ENCODE data around the gene HEATR9. TPM values are rescaled to one million over a fixed set of nuclear protein-coding genes. Genes with fewer than 3 reads are reported as not detected.

The HEATR9 gene
- total RNA-seq, 1 experiment from 2014 or later: not detected

DNA sequence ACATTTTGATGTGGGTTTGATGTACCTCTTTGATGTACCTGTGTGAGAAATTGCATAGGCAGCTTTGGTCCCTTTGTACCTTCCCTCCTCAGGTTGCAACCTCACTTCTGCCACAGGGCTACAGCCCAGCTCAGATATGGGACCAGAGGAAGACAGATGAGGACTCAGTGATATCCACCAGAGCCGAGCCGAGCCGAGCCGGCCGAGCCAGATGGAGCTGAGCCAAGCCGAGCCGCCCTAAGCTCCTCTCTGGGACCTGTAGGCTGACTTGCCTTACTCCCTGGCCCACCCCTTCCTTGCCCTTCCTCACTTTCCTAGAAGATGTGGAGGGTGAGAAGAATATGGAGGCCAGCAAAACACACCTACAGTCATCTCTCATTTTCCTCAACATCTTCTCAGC is 3.8 kb downstream of the HEATR9 start:
- H3K9me2 ChIP-seq (ENCODE audit: insufficient read depth): no peaks in the 10 kb centered on the region
- no peak overlapping the region for H2AFZ ChIP-seq (ENCODE audit: low read depth, low read length, poor library complexity, severe bottlenecking)
- H3K27ac ChIP-seq (ENCODE audit: low read depth, low read length): no peak overlapping the region
- ChIA-PET POLR2A (no interaction called here), CTCF (no interaction called here), RAD21 (ENCODE audit: low non-redundant PET in 1 of 2, low total read pairs in 2 of 2, uncharacterized antibody in 2 of 2, unreplicated experiment in 2 of 2) (no interaction called here)
- no peak for TF ChIP-seq CBX3 (IDR thresholded peaks at IDR 0.05; ENCODE audit: low read depth)
- TF ChIP-seq ZFX (IDR thresholded peaks at IDR 0.05): no peak
- TF ChIP-seq, protein P1, sequence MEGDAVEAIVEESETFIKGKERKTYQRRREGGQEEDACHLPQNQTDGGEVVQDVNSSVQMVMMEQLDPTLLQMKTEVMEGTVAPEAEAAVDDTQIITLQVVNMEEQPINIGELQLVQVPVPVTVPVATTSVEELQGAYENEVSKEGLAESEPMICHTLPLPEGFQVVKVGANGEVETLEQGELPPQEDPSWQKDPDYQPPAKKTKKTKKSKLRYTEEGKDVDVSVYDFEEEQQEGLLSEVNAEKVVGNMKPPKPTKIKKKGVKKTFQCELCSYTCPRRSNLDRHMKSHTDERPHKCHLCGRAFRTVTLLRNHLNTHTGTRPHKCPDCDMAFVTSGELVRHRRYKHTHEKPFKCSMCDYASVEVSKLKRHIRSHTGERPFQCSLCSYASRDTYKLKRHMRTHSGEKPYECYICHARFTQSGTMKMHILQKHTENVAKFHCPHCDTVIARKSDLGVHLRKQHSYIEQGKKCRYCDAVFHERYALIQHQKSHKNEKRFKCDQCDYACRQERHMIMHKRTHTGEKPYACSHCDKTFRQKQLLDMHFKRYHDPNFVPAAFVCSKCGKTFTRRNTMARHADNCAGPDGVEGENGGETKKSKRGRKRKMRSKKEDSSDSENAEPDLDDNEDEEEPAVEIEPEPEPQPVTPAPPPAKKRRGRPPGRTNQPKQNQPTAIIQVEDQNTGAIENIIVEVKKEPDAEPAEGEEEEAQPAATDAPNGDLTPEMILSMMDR (IDR thresholded peaks at IDR 0.05 in 2 of 3, conservative IDR thresholded peaks at IDR 0.05 in 1 of 3; ENCODE audit: borderline replicate concordance in 1 of 3, insufficient read depth in 1 of 3, low read depth in 2 of 3, low read length in 2 of 3): no peak
- TF ChIP-seq POLR2A (IDR thresholded peaks at IDR 0.05; ENCODE audit: borderline replicate concordance, extremely low read depth, insufficient read depth, insufficient read length): no peak
- no peak for TF ChIP-seq EGR1 (IDR thresholded peaks at IDR 0.05; ENCODE audit: low read depth)
- TF ChIP-seq FOSL1 (IDR thresholded peaks at IDR 0.05; ENCODE audit: low read depth): no peak
- TF ChIP-seq CEBPB (IDR thresholded peaks at IDR 0.05; ENCODE audit: low read depth): no peak
- TF ChIP-seq, protein P2, sequence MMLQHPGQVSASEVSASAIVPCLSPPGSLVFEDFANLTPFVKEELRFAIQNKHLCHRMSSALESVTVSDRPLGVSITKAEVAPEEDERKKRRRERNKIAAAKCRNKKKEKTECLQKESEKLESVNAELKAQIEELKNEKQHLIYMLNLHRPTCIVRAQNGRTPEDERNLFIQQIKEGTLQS (IDR thresholded peaks at IDR 0.05): no peak
- no peak for TF ChIP-seq YY1 (IDR thresholded peaks at IDR 0.05; ENCODE audit: extremely low read depth, insufficient replicate concordance, low read depth, low read length)
- no peak for DNase-seq (ENCODE audit: low read depth, low spot score)
- no TSS peak for BruUV-seq (replicated peaks)
- H3K9me3 ChIP-seq (ENCODE audit: control insufficient read depth in 1 of 2, insufficient read depth in 1 of 2, low read depth in 1 of 2, low read length in 2 of 2): no peaks in the 10 kb centered on the region
- intact Hi-C loops (cut with micrococcal nuclease): no loop called here
- no peaks in the 10 kb centered on the region for H4K20me1 ChIP-seq (ENCODE audit: insufficient read depth)
- no peaks in the 10 kb centered on the region for H3K36me3 ChIP-seq (ENCODE audit: control insufficient read depth in 1 of 2, insufficient read depth in 2 of 2, low read length in 2 of 2)
- no peak overlapping the region for H3K9ac ChIP-seq (ENCODE audit: low read length)
- H3K4me2 ChIP-seq (ENCODE audit: low read length): no peak overlapping the region
- H3K27me3 ChIP-seq (ENCODE audit: insufficient read depth, low read length): no peaks in the 10 kb centered on the region
- peaks cover 2 to 7% of the 10 kb centered on the region in 2 experiments; a peak in 3 of 4 replicates for H3K4me1 ChIP-seq (ENCODE audit: control insufficient read depth in 1 of 2, insufficient read depth in 2 of 2, low read length in 2 of 2)
- no peaks in the 10 kb centered on the region for H3K79me2 ChIP-seq (ENCODE audit: insufficient read depth, low read length)
- ATAC-seq: no peak
- H3K4me3 ChIP-seq (replicated peaks in 1 of 2; ENCODE audit: low read depth in 1 of 2, low read length in 2 of 2): no peak overlapping the region

DNA sequence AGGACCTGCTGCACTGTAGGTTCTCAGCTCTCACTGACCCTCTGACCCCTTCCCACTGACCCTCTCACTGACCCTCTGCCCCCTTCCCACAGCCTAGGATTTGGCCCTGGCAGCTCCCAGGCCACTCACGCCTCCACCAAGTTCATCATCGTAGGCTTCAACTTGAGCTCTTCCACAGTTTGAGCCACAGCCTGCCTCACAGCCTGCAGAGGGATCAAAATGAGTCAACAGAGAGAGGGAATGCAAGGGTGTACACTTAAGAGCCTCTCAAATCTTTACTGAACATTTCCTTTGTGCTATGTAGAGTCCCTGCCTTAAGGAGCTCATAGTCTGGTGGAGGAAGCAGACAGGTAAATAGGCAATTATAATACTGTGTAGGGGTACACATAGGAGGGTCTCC is 12.1 kb downstream of the HEATR9 start:
- Histone ChIP-seq H4K20me1 (ENCODE audit: insufficient read depth) (no peaks in the 10 kb centered on the region), H3K4me1 (ENCODE audit: control insufficient read depth in 1 of 2, insufficient read depth in 2 of 2, low read length in 2 of 2) (no peaks in the 10 kb centered on the region), H3K27me3 (ENCODE audit: insufficient read depth, low read length) (no peaks in the 10 kb centered on the region), H3K79me2 (ENCODE audit: insufficient read depth, low read length) (no peaks in the 10 kb centered on the region), H3K27ac (ENCODE audit: low read depth, low read length) (no peak overlapping the region), H3K4me2 (ENCODE audit: low read length) (no peak overlapping the region), H3K9me2 (ENCODE audit: insufficient read depth) (no peaks in the 10 kb centered on the region), H3K36me3 (ENCODE audit: control insufficient read depth in 1 of 2, insufficient read depth in 2 of 2, low read length in 2 of 2) (peaks cover 10 to 12% of the 10 kb centered on the region in 2 experiments; a peak in 2 of 4 replicates), H2AFZ (ENCODE audit: low read depth, low read length, poor library complexity, severe bottlenecking) (no peak overlapping the region), H3K9me3 (ENCODE audit: control insufficient read depth in 1 of 2, insufficient read depth in 1 of 2, low read depth in 1 of 2, low read length in 2 of 2) (no peaks in the 10 kb centered on the region), H3K9ac (ENCODE audit: low read length) (no peak overlapping the region), H3K4me3 (replicated peaks in 1 of 2; ENCODE audit: low read depth in 1 of 2, low read length in 2 of 2) (no peak overlapping the region)
- ChIA-PET RAD21 (ENCODE audit: low non-redundant PET in 1 of 2, low total read pairs in 2 of 2, uncharacterized antibody in 2 of 2, unreplicated experiment in 2 of 2) (no interaction called here), CTCF (interaction anchor here (0.7 kb wide), 1 partner anchor 10 kb away, joined by 3 read pairs; no protein-coding TSS in a partner anchor), POLR2A (no interaction called here)
- no TSS peak for BruUV-seq (replicated peaks)
- DNase-seq (ENCODE audit: low read depth, low spot score): no peak
- intact Hi-C loops (cut with micrococcal nuclease): no loop called here
- ATAC-seq: no peak
- TF ChIP-seq EZH2phosphoT487 (IDR thresholded peaks at IDR 0.05; ENCODE audit: borderline replicate concordance) (no peak), EGR1 (IDR thresholded peaks at IDR 0.05; ENCODE audit: low read depth) (no peak), ZFX (IDR thresholded peaks at IDR 0.05) (no peak), POLR2A (IDR thresholded peaks at IDR 0.05; ENCODE audit: borderline replicate concordance, extremely low read depth, insufficient read depth, insufficient read length) (no peak), FOSL1 (IDR thresholded peaks at IDR 0.05; ENCODE audit: low read depth) (no peak), CBX3 (IDR thresholded peaks at IDR 0.05; ENCODE audit: low read depth) (no peak), TCF7L2 (IDR thresholded peaks at IDR 0.05; ENCODE audit: borderline replicate concordance, extremely low read depth, insufficient read depth, insufficient read length) (no peak), EZH2 (IDR thresholded peaks at IDR 0.05) (no peak), RAD21 (IDR thresholded peaks at IDR 0.05; ENCODE audit: low read depth) (no peak), SP1 (IDR thresholded peaks at IDR 0.05; ENCODE audit: low read depth) (no peak), JUND (IDR thresholded peaks at IDR 0.05) (no peak), ZNF274 (IDR thresholded peaks at IDR 0.05; ENCODE audit: low read depth, low read length) (no peak)
- TF ChIP-seq, protein P1 (IDR thresholded peaks at IDR 0.05 in 2 of 3, conservative IDR thresholded peaks at IDR 0.05 in 1 of 3; ENCODE audit: borderline replicate concordance in 1 of 3, insufficient read depth in 1 of 3, low read depth in 2 of 3, low read length in 2 of 3): no peak
